GM18519 (cell line): Measurements from ENCODE around the gene APOL3.
"Not testable (repeated sequence)": the region's sequence is repeated elsewhere in the genome, so short reads cannot be mapped to it uniquely, and the experiment has no call there.

Experiments
- ATAC-seq: cut with Tn5 transposase; IDR thresholded peaks from one replicate; pipeline ENCODE4 v1.9.1; 2021; ENCODE audit warnings: mild to moderate bottlenecking, moderate library complexity; ENCODE audit not compliant: unreplicated experiment, low FRiP score

APOL3 gene

GRCh38 chr22:36160499-36160942 lies at the start of gene APOL3:
Gene APOL3, minus strand, starts transcription at chr22:36160755. Its CDS starts 11,700 bp downstream, at chr22:36149055.
- ATAC-seq = no peak

GRCh38 chr22:36210224-36210623 lies 49.7 kb upstream of the APOL3 start:
- no peak for ATAC-seq

GRCh38 chr22:36209488-36209908 lies 48.9 kb upstream of the APOL3 start:
- not testable (repeated sequence) for ATAC-seq

- ATAC-seq = no peak
Observed at GRCh38 chr22:36208914-36209313, 48.4 kb upstream of the APOL3 start.

- ATAC-seq = no peak
Observed at GRCh38 chr22:36208162-36208765, 47.7 kb upstream of the APOL3 start.

- no peak for ATAC-seq
Observed at GRCh38 chr22:36206255-36206654, 45.7 kb upstream of the APOL3 start.

GRCh38 chr22:36205573-36205972 lies 45.0 kb upstream of the APOL3 start:
- not testable (repeated sequence) for ATAC-seq

- ATAC-seq = no peak
Observed at GRCh38 chr22:36204632-36205015, 44.1 kb upstream of the APOL3 start.

GRCh38 chr22:36204001-36204631 lies 43.6 kb upstream of the APOL3 start:
- ATAC-seq = no peak

GRCh38 chr22:36203441-36203840 lies 42.9 kb upstream of the APOL3 start:
- not testable (repeated sequence) for ATAC-seq

- not testable (repeated sequence) for ATAC-seq
Observed at GRCh38 chr22:36202906-36203305, 42.4 kb upstream of the APOL3 start.

GRCh38 chr22:36201630-36202319 lies 41.2 kb upstream of the APOL3 start, which contains the start of gene APOL4:
Gene APOL4, minus strand, starts transcription at chr22:36201809. Its CDS starts 75 bp downstream, at chr22:36201734.
- no peak for ATAC-seq

- ATAC-seq = not testable (repeated sequence)
Observed at GRCh38 chr22:36201025-36201424, 40.5 kb upstream of the APOL3 start.

- ATAC-seq = no peak
Observed at GRCh38 chr22:36199001-36199551, 38.5 kb upstream of the APOL3 start.

GRCh38 chr22:36198536-36198935 lies 38.0 kb upstream of the APOL3 start:
- ATAC-seq = no peak

- no peak for ATAC-seq
Observed at GRCh38 chr22:36197514-36198146, 37.1 kb upstream of the APOL3 start.

- no peak for ATAC-seq
Observed at GRCh38 chr22:36197065-36197440, 36.5 kb upstream of the APOL3 start.

GRCh38 chr22:36196254-36197064 lies 35.9 kb upstream of the APOL3 start:
- no peak for ATAC-seq

- ATAC-seq = no peak
Observed at GRCh38 chr22:36194971-36195370, 34.4 kb upstream of the APOL3 start.

- ATAC-seq = no peak
Observed at GRCh38 chr22:36194385-36194784, 33.8 kb upstream of the APOL3 start.
